Posterior vena cava (tissue), 2 donors: ENCODE data around the gene PCTP. TPM values are rescaled to one million over a fixed set of nuclear protein-coding genes. Genes with fewer than 3 reads are reported as not detected.

Source experiments
- DNase-seq: peaks from one replicate; pipeline ENCODE4 v3.0.0-alpha.2; 2020; ENCODE audit warnings: low spot score
- intact Hi-C, 2 donors: fragments of 100-400 bp; cut with DNase I; formaldehyde crosslinking; loops; one replicate each; pipeline versions ENCODE4 v1.14.1 to v1.14.2; 2022 to 2023
- total RNA-seq, 2 donors: library from RNA; stranded (reverse); fragmentation: NEBNext Ultra II Directional; extraction: Animal tissue kit (Norgen Biotek cat#: 25700); gene quantifications; one replicate each; pipeline ENCODE4 v1.2.1, GENCODE V29; 2021
- donor health status: DM: yes; HTN: yes; CAD: no.
- donor health status: DM: yes; HTN: yes; CAD: no.

The PCTP gene
- total RNA-seq, 2 donors from 2014 or later: 10.0 to 12.8 TPM

DNA sequence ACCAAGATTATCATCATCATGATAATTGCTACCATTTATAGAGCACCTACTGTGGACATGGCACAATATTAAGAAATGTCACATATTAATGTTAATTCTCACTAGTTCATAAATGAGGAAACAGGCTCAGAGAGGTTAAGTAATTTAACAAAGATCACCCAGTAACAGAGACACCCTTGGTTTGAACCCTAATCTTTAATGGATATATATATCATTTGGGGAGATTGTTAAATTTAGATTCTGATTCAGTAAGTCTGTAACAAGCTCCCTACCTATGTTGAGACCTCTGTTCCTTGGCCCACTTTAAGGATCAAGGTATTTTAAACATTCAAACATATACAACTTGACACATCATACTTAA is 27.4 kb upstream of the PCTP start:
- no peak for DNase-seq
- intact Hi-C loops: no loop called here

DNA sequence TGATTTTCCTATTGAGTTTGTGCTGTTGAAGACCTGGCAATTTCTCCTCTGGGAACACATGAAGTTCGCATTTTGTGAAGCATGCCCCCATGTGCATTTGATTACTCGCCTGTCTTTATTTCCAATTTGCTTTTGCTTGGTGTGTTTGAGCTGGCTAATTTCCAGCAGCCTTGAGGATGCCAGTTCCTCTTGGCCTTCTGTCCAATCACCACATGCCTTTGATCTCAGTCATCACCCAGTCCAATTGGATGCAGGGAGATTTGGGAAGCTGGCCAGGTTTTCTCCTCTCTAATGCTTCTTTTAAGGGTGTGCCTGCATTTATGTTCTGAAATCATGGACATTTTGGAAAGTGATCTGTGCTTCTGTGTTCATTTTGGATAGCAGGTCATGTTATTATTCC is 24.4 kb upstream of the PCTP start:
- DNase-seq: no peak
- intact Hi-C loops: no loop called here

DNA sequence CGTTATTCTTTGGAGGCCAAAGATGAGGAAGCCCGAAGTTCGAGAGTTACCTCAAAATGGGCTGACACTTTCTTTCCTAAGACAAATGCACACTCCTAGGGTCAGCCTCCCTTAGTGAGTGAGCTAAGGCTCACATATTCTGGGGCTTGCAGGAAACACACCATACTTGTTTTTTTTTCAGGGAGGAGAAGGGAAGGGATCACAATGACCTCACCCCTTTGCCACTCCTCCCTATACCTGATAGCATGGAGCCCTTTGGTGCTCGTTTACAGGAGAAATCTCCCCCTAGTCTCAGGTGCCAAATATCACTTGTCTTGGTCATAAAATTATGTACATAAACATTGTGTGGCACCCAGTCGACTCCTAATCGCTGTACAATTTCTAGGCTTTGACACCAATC is 23.6 kb upstream of the PCTP start:
- DNase-seq: no peak
- intact Hi-C loops: no loop called here

DNA sequence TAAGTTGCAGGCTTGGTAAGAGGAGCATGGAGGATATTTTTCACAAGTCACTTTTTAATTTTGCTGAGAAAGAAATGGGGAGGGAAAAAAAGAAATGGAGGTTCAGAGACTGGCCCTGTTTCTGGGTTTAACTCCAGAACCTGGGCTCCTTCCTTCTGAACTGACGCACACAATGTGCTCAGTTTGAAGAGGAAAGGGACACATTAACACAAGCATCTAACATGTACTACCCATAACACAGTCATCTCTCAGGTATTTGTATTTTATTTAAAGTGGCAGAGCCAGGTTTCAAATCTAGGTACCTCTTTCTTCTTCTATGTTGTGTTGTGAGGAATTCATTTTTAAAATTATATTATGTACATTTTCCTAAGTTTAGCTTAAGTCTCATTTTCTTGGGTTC is 22.9 kb upstream of the PCTP start:
- intact Hi-C loops: no loop called here
- DNase-seq: no peak

DNA sequence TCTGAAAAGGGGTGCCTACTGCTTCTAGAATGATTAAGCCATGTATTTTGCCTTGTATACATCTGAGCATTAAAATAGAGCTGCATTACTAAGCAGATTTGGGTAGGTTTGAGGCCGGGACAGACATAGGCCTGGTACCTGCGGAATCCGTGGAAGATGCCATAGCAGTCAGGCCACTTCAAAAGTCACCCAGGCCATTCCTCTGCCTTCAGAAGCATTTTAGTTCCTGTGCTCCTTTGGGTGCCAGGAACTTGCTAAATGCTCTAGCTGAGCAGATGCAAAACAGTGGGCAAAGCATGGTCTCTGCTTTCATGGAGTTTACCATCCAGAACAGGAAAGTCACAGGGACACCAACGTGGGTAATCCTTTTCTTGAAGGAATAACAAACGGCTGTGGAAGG is 22.5 kb upstream of the PCTP start:
- no peak for DNase-seq
- intact Hi-C loops: no loop called here

DNA sequence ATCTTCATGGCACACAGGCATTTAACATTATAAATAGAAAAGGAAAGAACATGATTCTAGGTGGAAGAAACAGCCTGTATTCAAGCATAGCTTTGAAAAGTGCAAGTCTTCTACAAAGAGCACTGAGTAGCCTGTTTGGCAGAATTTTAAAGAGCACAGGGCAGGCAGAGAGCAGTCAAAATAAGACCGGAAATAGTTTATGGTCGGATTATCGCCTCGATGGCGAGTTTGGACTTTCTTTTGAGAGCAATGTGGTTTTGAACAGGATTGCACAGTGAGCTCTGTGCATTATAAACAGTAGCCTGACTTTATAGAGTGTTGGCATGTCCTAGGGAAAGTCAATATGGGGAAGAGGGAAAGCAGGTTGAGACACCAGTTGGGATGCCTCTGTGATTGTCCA is 22.0 kb upstream of the PCTP start:
- no peak for DNase-seq
- intact Hi-C loops: no loop called here

DNA sequence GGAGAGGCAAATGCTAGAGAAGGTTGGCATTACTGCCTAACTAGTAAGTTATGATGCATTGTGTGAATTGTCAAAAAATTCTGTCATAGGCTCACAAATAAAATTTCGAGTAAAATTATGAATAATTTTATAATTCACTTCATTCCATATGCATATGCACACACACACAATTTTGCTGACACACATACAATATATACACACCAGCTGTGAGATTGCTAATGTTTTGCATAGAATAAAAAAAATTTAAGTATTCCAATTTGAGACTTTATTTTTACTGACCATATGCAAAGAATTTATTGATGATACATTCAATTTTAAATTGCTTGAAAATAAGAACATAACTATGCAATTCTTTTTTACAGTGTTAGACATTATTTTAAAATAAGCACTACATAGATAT is 21.4 kb upstream of the PCTP start:
- DNase-seq: no peak
- intact Hi-C loops: no loop called here

DNA sequence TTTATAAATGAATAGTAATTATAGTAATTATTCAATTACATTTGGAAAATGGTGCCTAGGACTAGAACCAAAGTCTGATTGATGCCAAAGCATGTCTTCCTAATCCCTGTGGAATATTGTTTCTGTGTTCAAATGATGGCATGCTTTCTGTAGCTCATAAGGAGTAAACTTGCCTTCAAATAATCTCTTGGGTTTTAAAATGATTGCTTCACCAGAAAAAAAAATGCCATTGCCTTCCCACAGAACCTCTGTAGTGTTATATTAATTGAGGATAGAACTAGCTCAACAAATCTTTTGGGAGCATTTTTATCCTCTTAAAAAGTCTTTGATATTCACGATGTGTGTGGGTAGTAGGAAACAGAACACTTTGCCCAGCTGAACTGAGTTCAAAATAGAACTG is 20.5 kb upstream of the PCTP start:
- DNase-seq: no peak
- intact Hi-C loops: no loop called here

DNA sequence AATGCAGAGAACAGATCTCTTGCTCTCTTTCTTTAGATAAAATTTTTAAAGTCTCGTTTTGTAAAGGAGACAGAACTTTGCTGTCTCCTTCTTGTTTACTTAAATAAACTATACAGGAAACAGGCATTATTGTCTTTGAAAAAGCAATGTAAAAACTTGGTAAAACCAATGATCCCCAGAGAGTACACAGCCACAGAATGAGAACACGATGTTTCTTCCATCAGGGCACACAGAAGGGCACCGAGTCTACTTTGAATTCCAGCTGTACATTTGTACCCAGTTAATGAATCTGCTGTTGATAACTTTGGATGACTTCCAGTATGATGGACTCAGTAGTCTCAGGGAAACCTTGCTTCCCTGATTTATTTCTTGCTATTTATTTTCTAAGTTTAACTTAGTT is 20.0 kb upstream of the PCTP start:
- intact Hi-C loops: no loop called here
- no peak for DNase-seq

DNA sequence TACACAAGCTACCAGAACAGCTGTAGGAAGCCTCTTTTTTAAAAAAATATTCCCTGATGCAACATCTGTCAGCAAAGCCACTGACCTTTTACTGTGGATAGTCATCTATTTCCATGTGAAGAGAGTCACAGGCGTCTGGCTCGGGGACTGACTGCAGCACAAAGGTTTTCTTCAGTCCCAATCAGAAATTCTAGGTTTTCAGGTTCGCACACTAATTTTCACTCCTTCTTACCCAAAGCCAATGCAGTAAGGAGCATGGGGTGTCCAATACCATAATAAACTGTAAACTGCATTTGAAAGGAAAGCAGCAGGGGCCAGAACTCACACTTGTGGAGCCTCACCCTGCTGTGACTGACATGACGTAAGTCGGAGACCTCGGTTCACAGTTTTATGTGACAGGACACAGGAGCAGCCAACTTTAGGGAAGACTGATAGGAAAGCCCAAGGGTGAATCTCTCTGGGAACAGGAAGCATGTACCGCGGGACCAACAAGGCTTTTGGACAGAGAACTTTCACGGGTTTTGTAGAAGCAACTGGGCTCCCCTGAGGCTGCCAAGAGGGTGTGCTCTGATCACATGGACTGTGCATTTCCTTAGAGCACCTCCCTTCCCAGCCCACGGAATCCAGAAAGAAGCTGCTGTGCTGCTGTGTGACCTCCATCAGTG is 19.1 kb upstream of the PCTP start:
- intact Hi-C loops: no loop called here
- DNase-seq: peak; percentile 88

DNA sequence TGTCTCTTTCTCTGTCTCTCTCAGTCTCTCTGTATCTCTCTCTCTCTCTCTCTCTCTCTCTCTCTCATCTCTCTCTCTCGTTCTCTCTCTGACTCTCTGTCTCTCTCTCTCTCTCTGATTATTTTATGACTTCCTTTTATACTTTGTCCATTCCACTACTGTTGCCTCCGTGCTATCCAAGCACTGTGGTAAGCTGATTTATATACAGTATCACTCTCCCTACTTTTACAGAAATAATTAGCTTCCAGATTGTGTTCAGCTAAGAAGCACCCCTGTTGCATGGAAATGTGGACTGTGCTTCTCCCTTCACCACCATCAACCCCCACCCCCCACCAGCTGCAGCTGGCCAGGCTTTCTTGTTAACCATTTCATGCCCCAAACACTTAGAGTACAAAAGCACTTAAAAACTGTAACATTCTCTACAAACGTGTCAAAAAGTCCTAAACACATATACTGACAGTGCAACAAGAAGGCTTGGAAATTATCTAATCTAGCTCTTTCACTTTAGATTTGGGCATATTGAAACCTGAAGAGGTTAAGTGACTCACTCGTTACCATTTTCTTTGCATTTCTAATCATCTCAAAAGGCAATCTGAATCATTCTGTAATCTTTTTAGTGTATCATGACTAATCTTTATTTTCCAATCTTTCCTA is 16.6 kb upstream of the PCTP start:
- no peak for DNase-seq
- intact Hi-C loops: no loop called here

DNA sequence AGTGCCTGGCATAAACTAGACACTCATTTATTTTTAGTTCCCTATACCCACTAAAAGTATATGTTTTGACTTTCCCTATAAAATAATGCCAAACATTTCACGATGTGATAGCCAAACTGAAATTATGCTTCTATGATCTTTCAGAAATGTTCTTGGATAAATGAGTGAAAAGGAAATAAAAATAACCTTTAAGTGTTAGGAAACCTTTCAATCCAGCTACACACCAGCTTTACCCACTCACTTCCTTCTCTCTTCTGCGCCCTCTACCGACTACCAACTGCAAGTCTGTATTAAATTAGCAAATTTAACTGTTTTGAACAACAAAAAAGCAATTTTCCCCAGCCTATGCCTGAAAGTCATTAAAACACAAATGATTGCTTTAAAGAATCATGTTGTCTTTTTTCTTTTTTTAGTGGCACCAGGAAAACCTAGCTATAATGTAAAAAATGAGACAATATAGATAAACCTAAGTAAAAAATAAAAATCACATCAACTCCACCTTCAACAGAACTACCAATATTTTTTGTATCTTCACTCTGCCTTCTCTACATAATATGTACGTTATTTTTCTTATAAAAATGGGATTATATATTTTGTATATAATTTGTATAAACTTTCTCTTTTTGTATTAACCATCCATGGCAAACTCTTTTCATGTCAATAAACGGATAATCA is 15.0 kb upstream of the PCTP start:
- no peak for DNase-seq
- intact Hi-C loops: no loop called here

DNA sequence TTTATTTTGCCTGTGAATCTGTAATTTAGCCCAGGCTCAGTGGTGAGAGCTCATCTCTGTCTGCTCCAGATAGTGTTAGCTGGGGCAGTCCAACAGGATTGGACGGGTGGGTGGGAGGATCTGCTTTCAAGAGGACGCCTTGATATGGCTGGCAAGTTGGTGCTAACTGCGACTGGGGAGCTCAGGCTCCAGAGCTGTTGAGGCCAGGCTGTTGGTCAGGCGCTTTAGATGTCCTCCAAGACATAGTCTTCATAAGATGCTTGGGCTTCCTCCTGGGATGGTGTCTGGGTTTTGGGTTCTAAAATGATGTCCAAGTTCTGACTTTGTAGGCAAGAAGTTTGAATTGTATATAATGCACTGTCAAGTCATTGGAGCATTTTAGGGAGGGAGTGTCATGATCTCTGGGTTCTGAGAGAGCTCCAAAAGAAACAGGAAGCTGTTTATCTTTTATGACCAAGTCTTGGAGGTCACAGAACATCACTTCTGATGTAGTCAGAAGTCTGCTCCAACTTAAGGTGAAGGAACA is 12.8 kb upstream of the PCTP start:
- intact Hi-C loops: no loop called here
- no peak for DNase-seq

DNA sequence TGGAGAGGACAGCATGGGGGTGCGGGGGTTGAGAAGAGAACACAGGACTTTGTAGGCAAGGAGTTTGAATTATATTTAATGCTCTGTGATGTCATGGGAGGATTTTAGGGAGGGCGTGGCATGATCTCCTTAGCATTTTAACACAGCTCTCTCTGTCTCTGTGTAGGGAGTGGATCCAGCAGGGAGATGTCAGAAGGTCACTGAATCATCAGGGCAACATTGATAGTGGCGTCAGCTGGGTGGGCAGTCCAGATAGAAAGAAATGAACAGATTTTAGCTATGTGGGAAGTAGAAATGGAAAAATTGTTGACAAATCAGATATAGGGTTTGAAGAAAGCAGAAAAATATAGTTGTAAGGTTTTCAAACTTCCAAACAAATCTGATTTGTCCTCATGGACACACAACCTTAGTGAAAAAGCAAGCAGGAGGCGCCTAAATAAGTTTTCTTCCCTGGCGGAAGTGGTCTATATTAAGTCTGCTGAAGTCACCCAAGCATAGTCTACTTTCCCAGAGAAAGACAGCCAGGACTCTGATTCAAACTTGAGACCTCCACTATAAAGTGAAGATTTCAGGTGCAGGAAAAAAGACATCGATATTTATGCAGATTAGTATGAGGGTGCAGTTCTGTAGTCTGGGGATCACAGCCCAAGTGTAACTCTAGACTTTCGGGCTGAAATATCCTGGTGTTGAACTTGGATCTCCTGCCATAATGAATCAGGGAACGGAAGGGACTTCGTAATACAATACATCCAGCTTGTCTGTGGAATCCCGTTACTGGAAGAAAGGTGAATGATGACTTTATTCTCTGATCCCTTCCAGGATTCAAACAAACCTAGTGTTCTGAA is 10.1 kb upstream of the PCTP start:
- no peak for DNase-seq
- intact Hi-C loops: loop anchor here in 1 of 2 donors (5.0 kb wide), 1 partner anchor 987 kb away; no protein-coding TSS in a partner anchor

DNA sequence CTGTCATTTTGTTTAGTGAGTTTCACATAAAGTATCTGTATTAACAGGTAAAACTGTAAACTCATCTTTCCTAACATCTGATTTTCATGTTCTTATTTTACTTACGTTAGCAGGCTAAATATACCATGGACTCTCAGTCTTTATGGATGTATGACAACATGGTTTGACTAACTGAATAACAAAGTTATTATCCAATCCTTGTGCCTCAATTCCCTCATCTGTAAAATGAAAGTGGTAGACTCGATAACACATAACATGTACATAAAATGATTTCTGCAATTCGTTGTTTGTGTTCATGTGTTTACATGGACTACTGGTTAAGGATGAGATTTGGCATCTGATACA is 9.5 kb upstream of the PCTP start:
- DNase-seq: no peak
- intact Hi-C loops: loop anchor here in 1 of 2 donors (5.0 kb wide), 1 partner anchor 986 kb away; no protein-coding TSS in a partner anchor

DNA sequence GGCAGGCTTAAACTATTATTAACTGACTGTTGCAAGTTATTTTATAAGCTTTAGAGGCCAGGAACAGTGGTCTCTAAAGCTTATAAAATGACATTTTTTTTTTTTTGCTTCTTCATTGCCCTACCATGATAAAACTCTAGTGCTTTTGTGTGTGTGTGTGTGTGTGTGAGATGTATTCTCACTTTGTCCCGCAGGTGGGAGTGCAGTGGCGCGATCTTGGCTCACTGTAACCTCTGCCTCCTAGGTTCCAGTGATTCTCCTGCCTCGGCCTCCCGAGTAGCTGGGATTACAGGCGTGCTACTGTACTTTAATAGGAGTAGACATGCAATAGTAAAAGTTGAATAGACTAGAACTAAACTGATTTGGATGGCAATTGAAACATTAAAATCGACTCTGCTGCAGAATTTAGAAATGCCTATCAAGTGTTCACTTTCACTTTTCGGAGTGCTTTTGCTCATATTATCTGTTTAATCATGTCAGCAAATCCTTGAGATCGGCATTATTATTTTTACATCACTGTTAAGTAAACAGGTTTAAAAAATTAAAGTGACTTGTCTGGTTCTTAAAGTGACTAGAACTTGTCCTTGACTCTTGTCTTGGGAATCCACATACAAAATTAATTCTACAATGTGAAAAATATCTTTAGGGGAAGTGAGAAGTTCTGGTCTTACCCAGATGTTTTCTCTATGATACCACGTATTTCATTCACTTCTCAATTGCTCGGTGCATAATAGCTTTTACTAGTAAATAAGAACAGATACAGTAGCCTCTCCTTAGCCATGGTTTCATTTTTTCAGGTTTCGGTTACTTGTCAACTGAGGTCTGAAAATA is 8.4 kb upstream of the PCTP start:
- DNase-seq: no peak
- intact Hi-C loops: loop anchor here in 1 of 2 donors (5.0 kb wide), 1 partner anchor 985 kb away; no protein-coding TSS in a partner anchor

DNA sequence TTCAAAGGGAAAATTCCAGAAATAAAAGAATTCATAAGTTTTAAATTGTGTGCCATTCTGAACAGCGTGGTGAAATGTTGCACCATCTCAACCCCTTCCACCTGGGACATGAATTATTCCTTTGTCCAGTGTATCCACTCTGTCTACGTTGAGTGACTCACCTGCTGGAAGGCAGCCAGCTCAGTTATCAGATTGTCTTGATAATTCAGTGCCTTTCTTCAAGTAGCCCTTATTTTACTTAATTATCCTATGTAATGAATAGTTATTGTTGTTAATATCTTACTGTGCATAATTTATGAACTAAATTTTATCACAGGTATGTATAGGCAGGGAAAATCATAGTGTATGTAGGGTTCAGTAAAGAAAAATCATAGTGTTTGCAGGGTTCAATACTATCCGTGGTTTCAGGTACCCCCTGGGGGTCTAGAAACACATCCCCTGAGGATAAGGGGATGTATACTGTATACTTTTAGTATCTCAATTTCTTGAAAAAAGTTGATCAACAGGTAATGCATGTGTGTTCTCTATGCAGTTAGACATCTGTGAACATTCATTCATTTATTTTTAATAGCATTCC is 7.7 kb upstream of the PCTP start:
- intact Hi-C loops: loop anchor here in 1 of 2 donors (5.0 kb wide), 1 partner anchor 984 kb away; no protein-coding TSS in a partner anchor
- no peak for DNase-seq

DNA sequence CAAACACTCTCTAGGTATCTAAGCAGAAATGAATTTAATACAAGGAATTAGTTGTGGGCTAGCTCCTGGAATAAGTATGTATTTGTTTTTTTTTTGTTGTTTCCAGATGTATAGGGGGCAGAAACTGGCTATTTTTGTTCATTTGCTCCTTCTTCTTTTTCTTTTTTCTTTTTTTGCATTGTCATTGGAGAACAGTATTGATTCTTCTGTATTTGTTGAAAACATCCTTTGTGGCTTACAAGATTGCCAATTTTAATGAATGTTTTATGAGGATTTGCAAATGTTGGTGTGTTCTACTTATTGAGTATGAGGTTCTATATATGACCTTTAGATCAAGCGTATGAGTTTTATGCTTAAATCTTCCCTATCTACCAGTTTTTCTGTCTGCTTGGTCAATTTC is 5.6 kb upstream of the PCTP start:
- intact Hi-C loops: no loop called here
- no peak for DNase-seq

DNA sequence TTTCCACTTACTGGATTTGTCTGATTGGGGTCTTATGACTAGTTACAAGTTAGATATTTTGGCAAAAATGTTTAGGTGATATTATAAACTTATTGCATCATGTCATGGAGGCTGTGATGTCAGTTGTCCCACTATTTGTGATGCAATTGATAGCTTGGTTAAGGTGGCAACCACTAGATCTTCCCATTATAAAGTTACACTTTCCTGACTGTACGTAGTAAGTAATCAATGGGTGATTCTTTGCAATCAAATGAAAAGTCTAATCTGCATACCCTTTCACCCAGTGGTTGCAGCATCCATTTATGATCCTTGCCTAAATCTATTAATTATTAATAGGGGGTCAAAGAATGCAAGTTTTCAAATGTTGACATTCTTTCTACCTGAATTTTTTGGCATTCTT is 4.4 kb upstream of the PCTP start:
- intact Hi-C loops: no loop called here
- no peak for DNase-seq
